GM18511 (cell line): Measurements from ENCODE around the gene ANKRD53.
A peak's percentile ranks its signal among the peaks of the same experiment; 100 is the strongest.

Experiments
- ATAC-seq: cut with Tn5 transposase; IDR thresholded peaks from one replicate; pipeline ENCODE4 v1.9.1; 2021; ENCODE audit warnings: mild to moderate bottlenecking, moderate library complexity; ENCODE audit not compliant: unreplicated experiment

Gene ANKRD53

DNA sequence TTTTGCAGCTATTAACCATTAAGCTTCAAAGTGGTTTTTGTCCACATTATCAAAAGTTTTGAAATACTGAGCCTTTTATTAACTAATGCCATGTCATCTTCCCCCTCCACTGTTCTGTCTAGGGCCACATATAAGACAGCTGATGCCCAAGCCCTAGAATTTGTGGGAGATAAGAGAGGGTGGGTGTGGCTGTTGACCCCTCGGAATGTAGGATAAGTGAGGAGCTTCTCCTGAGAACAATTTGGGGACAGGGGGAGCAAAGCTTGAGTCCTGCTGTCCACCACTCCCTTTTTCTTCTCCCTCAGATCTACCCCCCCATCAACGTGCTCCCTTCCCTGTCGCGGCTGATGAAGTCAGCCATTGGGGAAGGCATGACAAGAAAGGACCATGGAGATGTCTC, 14.3 kb upstream of the ANKRD53 start:
- no peak for ATAC-seq

DNA sequence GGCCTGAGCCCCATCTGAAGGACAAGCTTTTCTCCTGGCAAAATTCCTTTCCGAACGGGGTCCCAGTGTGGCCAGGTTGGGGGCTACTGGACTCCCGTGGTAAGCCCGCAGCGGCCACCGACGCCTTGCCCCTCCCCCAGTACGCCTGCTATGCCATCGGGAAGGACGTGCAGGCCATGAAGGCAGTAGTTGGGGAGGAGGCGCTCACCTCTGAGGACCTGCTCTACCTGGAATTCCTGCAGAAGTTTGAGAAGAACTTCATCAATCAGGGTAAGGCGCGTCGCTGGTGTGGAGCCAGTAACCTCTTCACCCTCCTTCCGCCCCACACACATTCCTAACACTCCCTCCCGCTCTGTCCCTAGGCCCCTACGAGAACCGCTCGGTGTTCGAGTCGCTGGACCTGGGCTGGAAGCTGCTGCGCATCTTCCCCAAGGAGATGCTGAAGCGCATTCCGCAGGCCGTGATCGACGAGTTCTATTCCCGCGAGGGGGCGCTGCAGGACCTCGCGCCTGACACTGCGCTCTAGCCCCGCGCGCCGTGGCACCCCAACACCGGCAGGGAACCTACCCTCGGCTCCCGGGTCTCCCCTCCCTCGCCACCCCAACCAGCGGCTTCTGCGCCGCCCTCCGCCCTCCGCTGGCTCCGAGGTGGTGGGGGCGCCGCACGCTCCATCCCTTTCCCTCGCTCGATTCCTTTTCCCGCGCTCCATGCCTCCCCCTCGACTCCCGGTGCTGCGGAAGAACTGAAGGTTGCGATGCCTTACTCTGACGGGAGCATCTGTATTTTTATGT, 13.6 kb upstream of the ANKRD53 start:
- ATAC-seq = peak; percentile 89

DNA sequence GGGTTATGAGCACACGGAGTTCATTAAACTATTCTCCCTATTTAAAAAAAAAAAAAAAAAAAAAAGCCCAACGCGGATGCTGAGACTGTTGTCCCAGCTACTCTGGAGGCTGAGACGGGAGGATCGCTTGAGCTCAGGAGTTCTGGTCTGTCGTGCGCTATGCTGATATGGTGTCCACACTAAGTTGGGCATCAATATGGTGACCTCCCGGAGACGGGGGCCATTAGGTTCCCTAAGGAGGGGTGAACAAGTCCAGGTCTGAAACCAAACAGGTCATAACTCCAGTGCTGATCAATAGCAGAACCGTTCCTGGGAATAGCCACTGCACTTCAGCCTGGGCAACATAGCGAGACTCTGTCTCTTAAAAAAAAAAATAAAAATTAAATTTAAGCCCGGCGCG, 12.9 kb upstream of the ANKRD53 start:
- ATAC-seq = no peak

DNA sequence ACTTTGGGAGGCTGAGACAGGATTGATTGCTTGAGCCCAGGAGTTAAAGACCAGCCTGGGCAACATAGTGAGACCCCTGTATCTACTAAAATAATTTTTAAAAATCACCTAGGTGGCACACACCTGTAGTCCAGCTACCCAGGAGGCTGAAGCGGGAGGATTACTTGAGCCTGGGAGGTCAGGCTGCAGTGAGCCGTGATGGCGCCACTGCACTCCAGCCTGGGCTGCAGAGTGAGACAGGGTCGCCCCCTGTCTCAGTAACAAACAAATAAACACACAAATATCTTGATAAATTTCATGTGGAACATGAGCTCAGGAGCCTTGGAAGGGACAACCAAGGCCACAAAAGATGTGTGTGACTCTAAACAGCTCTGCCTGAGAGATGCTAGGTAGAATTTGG, 11.7 kb upstream of the ANKRD53 start:
- ATAC-seq = no peak

DNA sequence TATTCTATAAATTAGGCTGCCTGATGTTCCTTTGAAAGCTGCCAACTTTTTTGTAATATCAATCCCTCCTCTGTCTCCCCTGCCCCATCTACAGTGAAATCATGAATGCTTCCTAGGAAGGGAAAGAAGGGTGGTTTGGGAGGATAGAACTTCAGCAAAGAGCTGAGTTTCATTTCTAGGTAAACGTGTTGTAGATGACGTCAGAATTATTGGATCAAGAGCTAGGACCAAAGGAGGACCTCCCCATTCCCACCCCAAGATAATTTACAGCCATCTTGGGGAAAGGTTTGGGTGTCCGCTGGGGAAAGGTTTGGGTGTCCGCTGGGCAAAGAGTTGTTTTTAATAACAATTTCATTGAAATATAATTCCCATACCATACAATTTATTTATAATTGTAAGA, 11.2 kb upstream of the ANKRD53 start:
- no peak for ATAC-seq

DNA sequence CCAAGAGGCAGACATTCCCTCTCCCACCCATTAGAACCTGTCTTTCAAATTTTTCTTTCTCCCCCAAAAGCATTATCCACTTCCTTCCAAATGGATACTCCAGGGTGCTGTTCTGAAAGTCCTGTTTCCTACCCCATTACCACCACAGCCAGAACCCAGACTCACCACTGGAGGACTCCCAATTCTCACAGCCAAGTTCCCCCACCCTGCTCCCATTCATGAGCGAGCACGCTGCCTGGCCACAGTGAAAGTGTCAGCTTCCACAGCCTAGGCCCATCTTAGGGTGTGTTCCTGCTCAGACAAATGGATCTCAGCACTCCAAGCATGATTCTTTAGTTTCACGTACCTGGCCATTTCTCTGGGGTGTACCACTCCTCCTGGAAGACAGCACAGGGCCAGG, 3.8 kb upstream of the ANKRD53 start:
- no peak for ATAC-seq

DNA sequence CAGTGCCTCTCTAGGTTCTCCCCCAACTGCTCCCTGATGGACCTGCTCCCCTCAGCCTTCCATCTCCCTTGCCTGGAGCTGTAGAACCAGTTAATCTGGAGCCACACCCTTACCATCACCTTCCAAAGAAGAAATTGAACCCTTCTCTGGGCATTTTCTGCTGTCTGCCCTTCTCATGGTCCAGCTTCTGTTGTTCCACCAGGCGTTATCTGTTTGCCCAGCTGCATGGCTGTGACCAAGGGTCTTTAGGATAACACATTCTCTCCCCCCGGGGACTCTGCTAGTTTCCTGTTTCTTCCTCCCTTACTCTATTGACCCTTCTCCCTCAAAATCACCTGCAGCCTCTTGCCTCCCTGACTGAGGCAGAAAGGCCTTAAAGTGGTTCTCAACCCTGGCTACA, 3.2 kb upstream of the ANKRD53 start:
- no peak for ATAC-seq

DNA sequence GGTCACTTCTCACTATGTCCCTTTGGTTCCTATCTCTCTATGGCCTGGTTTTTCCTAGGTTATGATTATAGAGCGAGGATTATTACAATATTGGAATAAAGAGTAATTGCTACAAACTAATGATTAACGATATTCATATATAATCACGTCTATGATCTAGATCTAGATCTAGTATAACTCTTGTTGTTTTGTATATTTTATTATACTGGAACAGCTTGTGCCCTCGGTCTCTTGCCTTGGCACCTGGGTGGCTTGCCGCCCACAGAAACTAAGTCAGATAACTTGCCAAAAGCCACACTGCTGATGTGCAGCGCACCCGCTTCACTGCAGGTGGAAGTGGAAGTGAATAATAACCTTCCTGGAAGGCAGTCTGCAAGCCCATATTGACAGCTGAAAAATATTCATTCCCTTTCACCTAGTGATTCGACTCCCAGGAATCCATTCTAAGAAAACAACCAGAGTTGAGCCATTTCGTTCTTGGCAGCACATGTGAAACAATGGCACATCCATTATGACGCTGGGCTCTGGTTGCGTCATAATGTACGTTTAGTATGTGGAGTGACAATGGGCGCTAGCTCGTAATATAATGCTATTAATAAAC, 725 bp upstream of the ANKRD53 start:
- no peak for ATAC-seq

DNA sequence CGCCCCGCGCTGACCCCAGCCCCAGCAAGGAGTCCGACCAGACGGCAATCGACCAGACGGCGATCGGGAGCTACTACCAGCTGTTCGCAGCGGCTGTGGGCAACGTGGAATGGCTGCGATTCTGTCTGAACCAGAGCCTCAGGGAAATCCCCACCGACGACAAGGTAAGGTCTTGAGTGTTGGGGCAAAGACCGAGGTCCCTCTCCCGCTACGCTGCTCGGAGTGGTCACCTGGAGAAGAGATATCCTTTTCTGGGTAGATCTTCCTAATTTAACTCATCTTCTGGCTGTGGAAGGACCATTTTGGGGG, 704 bp downstream of the ANKRD53 start:
- ATAC-seq = no peak

DNA sequence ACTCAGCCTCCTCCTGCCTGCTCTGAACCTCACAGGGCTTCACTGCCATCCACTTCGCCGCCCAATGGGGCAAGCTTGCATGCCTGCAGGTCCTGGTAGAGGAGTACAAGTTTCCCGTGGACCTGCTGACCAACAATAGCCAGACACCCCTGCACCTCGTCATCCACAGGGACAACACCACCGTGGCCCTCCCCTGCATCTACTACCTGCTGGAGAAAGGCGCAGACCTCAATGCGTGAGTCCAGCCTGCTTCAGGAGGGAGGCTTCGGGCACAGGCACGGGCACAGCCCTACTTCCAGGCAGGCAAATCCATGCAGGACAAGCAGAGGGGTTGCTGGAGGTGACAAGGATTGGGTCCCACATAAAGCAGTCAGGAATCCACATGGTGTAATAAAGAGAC, 1.2 kb downstream of the ANKRD53 start:
- ATAC-seq = no peak

DNA sequence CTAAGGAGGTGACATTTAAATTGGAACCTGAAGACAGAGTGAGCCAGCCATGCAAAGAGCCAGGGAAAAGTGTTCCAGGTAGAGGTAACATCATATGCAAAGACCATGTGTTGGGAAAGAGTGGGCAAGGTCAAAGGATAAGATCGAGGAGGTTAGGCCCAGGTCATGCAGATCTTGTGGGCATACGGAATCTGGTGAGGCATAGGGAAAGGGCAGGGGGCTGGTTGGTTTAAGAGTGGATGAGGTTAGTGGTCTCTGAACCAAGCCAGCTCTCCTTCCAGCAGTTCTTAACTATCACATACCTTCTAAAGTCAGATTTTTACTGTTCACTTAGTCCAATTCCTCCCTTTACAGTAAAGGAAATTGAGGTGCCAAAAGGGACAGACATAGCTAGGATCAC, 3.0 kb downstream of the ANKRD53 start:
- ATAC-seq = no peak

DNA sequence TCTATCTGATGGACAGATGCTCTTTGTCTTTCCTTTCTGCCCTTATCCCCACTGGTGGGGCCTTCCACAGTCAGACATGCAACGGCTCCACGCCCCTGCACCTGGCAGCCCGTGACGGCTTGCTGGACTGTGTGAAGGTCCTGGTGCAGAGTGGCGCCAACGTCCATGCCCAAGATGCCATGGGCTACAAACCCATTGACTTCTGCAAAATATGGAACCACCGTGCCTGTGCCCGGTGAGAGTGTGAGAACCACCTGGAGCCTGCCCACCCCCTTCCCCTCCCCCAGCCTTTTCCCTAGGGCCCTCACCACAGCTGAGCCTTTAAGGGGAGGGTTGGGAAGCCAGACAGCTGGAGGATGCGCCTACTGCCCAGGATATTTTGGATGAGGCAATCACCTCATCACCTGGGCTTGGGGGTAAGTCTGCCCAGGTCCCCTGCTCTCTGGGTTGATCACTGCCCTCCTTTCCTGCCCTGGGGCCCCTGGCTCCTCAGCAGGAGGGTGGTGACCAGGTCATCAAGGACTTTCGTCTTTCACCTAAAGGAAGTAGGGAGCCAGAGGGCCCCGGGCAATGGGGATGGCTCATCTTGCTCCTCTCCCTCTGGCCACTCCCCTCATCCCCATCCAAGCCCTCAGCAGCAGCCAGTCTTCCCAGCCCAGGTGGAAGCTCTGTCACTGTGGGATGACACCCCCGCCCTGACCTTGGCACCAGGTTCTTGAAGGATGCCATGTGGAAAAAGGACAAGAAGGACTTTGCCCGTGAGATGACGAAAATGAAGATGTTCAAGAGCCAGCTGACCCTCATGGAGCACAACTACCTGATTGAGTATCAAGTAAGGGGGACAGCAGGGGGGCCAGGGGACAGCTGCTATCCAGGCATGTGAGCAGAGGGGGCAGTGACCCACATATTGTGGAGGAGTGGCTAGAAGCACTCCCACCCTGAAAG, 3.7 kb downstream of the ANKRD53 start:
- ATAC-seq = no peak

DNA sequence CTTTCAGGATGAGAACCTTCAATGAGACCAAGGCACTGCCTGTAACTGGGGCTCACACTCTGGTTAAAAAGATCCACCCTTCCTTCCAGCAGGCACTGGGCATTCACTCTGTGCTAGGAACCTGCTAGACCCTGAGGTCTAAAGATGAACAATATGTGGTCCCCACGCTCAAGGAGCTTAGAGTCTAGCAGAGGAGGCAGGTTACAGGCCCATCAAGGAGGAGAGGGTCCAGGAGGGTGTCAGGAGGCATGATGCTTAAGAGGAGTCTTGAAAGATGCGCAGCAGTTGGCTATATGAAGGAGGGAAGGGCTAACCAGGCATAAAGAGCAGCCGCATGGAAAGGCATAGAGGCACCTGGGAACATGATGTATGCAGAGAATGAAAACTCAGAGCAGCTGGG, 4.5 kb downstream of the ANKRD53 start:
- ATAC-seq = no peak

DNA sequence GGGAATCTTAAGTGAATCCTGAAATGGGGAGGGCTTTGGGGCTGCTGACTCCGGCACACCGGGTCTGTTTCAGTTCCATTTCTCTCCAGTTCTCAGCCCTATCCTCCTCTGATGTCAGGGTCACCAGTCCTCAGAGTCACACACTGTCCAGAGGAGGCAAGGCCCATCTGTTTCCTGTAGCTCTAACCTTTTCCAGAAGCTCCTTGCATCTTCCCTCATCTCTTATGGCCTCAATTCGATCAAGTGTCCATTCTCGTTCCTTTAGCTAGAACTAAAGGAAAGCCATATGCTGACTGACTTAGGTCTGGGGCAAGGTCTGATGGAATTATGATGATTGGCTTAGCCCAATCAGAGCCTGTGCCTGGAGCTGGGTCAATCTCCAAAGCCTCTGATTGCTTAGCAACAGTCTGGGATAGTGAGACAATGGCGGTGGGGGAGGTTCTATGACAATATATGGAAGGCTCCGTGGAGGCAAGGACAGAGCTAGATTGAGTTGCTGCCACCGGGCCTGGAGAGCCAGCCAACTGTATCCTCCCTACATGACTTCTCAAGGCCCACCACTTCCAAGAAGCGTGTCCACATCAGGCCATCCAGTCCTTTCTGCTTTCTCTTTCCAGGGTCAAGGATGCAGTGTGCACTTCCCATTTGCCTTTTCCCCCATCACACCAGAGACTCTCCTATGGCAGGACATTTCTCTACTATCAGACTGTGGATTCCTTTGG, 5.2 kb downstream of the ANKRD53 start:
- ATAC-seq = no peak

DNA sequence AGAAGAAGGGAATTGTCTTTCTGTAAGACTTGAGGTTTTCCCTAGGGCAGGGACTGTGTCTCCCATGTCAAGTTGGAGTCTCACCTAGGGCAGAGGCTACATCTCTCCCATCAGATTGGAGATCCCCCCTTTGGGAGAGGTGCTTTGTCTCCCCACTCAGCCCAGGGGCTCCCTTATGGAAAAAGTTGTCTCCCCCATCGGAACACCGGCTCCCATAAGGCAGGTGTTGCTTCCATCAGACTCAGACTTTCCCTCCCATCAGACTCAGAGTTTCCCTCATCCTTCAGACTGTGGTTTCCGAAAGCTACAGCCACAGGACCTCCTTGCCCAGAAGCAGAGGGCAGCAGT, 5.8 kb downstream of the ANKRD53 start:
- no peak for ATAC-seq

DNA sequence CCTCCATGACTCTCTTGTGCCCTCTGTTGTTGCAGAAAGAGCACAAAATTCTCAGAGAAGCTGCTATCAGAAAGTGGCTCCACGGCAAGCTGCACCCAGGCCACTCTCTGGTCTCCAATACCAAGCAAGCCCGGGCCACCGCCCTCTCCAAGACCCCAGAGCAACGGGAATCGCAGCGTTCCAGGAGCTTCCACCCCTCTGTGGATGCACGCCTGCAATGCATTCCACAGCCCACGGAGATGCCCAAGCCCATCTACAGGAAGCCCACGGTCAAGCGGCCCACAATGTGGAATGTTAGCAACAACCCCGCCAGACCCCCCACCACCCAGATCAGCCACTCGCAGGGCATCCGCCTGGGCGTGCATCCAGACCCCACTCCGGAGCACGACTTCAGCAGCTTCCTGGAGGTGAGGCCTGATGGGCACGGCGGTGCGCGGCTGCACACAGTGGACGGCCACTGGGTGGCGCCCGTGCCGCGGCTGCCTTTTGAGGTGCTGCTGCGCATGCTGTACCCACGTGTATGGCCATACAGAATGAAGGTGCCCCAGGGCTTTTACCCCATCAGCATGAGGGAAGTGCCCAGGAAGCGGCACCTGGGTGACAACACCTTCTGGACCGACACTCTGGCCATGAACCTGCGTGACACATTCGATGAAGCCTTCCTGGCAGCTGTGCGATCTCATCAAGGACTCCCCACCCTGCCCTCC, 6.3 kb downstream of the ANKRD53 start:
- ATAC-seq = peak; percentile 98

DNA sequence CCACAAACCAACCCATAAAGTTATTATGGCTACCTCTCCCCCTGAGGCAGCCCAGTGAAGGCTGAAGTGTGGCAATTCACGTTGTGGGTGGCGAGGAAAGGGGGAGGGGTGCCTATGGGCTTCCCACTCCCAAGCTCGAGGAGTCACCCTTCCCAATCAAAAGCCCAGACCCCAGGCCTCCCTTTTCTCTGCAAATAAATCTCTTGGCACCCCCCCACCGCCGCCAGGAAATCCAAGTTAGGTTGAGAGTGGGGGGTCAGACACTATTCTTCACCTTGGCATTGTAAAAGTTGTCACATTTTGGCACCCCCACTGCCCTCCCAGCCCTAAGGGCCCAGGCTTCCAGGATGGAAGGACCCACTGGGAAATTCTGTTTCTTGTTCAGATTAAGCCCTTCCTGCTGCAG, 6.9 kb downstream of the ANKRD53 start:
- no peak for ATAC-seq

DNA sequence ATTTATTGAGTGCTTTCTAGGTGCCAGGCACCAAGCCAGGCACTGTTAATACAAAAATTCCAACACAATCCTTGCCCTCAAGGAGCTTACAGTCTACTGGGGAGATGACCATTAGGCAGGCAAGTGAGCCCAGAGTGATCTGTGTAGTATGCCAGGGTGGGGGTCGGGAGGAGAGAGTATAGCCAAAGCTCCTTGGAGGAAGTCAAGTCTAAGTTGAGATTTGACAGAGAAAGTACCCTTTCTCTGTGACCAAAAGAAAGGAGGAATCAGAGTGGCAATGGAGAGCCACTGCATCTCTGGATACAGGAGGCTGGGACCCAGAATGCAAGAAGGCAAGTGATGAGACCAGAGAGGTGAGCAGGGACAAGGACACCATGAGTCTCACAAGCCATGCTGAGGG, 7.5 kb downstream of the ANKRD53 start:
- ATAC-seq = no peak

DNA sequence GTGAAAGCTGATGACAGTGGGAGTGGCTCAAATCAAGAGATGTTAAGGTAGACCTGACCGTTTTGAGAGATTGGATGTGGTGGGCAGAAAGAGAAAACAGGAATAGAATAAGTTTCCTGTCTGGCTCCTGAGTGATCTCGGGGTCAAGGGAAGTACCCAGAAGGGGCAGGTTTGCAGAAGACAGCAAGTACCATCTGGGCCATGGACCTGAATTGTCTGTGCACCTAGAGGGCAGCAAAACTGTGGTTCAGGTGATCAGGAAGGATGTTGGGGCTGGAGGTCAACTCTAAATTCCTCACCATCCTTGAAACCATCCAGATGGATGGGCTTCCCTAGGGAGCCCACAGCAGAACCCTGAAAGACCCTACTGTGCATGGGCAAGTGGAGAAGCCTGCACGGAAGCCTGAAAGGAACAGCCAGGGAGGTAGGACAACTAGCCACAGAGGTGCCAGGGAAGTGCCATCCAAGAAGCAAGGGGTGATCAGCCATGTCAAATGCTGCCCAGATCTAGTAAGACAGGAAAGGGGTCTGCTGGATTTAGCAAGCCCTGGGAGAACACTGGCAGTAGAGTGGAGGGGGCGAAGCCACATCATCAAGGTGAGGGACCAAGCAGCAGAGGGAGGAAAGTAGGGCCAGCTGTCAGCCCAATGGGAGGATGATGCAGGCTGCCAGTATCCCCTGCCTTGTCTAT, 8.2 kb downstream of the ANKRD53 start:
- ATAC-seq = no peak

DNA sequence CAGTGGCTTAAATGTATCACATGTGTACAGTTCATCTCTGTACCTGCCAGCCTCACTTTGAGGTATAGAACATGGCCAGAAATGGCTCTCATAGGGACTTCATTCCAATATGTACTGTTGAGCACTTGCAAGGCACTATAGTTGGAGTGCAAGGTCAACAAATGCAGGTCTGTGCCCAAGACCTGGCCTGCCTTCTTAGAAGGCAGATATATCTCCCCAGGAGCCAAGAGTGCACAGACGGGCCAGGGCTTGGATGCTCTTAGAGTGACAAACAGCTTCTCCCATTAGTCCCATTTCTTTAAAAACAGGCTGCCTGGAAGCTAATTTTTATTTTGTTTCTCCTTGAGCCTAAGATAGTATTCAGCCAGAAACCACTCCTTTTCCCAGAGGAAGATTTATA, 9.0 kb downstream of the ANKRD53 start:
- no peak for ATAC-seq
